Measurements from ENCODE around the gene STK36. TPM values are rescaled to one million over a fixed set of nuclear protein-coding genes. Genes with fewer than 3 reads are reported as not detected.

Gene STK36
- total RNA-seq, 3 donors from 2014 or later (not counting 1 experiment from before 2014, with no cell fraction given) = 20.0 to 20.3 (median 20.2) TPM

GRCh38 chr2:218748741-218749441, 77.0 kb downstream of the STK36 start:
- H3K27ac Mint-ChIP-seq = no peak overlapping the region
- no peaks in the 10 kb centered on the region for H3K9me3 Mint-ChIP-seq
- Histone ChIP-seq H3K9me3 (ENCODE audit: control insufficient read depth, insufficient read depth, low read length) (no peaks in the 10 kb centered on the region), H3K27ac (ENCODE audit: low read length) (no peak overlapping the region), H3K4me1 (ENCODE audit: control insufficient read depth, insufficient read depth, low read length) (peaks cover 5% of the 10 kb centered on the region), H3K4me3 (ENCODE audit: low read length) (no peak overlapping the region), H3K36me3 (ENCODE audit: control insufficient read depth, insufficient read depth, low read length) (peaks cover 53% of the 10 kb centered on the region), H3K27me3 (ENCODE audit: control insufficient read depth, insufficient read depth, low read length) (no peaks in the 10 kb centered on the region)
- H3K4me3 Mint-ChIP-seq = no peak overlapping the region
- H3K4me1 Mint-ChIP-seq = peaks cover 0 to 6% of the 10 kb centered on the region in 2 donors
- ATAC-seq (no peak), DNase-seq (no peak)
- WGBS (ENCODE audit: insufficient coverage) = 94% methylated on average over 7 of the region's 8 CpGs
- peaks cover 10% of the 10 kb centered on the region for H3K36me3 Mint-ChIP-seq
- TF ChIP-seq, protein P1, sequence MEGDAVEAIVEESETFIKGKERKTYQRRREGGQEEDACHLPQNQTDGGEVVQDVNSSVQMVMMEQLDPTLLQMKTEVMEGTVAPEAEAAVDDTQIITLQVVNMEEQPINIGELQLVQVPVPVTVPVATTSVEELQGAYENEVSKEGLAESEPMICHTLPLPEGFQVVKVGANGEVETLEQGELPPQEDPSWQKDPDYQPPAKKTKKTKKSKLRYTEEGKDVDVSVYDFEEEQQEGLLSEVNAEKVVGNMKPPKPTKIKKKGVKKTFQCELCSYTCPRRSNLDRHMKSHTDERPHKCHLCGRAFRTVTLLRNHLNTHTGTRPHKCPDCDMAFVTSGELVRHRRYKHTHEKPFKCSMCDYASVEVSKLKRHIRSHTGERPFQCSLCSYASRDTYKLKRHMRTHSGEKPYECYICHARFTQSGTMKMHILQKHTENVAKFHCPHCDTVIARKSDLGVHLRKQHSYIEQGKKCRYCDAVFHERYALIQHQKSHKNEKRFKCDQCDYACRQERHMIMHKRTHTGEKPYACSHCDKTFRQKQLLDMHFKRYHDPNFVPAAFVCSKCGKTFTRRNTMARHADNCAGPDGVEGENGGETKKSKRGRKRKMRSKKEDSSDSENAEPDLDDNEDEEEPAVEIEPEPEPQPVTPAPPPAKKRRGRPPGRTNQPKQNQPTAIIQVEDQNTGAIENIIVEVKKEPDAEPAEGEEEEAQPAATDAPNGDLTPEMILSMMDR (IDR thresholded peaks at IDR 0.05) = no peak
- H3K27me3 Mint-ChIP-seq (ENCODE audit: low read depth in 2 of 2) = no peaks in the 10 kb centered on the region
- intact Hi-C loops (cut with micrococcal nuclease) = no loop called here

Other genes with a start within 250 kb of the STK36 start
- gene USP37, start 103.7 kb upstream of the STK36 start, total RNA-seq = 10 to 100 TPM; 18.3 to 26.2 (median 21.6) TPM
- 10 to 100 TPM; 61.4 to 66.7 (median 66.3) TPM for gene CNOT9, start 103.2 kb upstream of the STK36 start, total RNA-seq
- gene PLCD4, start 64.2 kb upstream of the STK36 start, total RNA-seq = under 1 TPM; 0.43 to 0.83 (median 0.54) TPM
- 10 to 100 TPM; 57.0 to 67.8 (median 62.6) TPM for gene ZNF142, start 12.5 kb upstream of the STK36 start, total RNA-seq
- gene BCS1L, start 12.4 kb upstream of the STK36 start, total RNA-seq = 10 to 100 TPM; 20.1 to 30.9 (median 20.5) TPM
- gene RNF25, start 84 bp upstream of the STK36 start, total RNA-seq = 10 to 100 TPM; 16.5 to 22.8 (median 20.1) TPM
- 10 to 100 TPM; 20.2 to 25.5 (median 22.8) TPM for gene TTLL4, start 38.7 kb downstream of the STK36 start, total RNA-seq
- gene CYP27A1, start 110.1 kb downstream of the STK36 start, total RNA-seq = 1 to 10 TPM in 1 of 3 donors, under 1 TPM in 1, not detected in 1; 0.61 to 1.6 TPM
- gene PRKAG3, start 159.7 kb downstream of the STK36 start, total RNA-seq = not detected
- gene WNT6, start 187.7 kb downstream of the STK36 start, total RNA-seq = not detected
- 1 to 10 TPM in 2 of 3 donors, under 1 TPM in 1; 0.92 to 2.9 (median 2.9) TPM for gene WNT10A, start 208.8 kb downstream of the STK36 start, total RNA-seq

Measured in natural killer cell (primary cell).